Stimulated activated CD8-positive, alpha-beta memory T cell treated with anti-CD3 and anti-CD28 coated beads, Interleukin-7, amount 100 ng/mL, for 48 hours (primary cell): ENCODE results near the gene SYVN1.
A peak's percentile ranks its signal among the peaks of the same experiment; 100 is the strongest.

Experiments used
- DNase-seq, 2 donors: peaks; one replicate each; pipeline ENCODE4 v3.0.0-alpha.2; 2020; ENCODE audit warnings: low read depth in 1 of 2; ENCODE audit errors: extremely low read depth in 1 of 2

Gene SYVN1

DNA sequence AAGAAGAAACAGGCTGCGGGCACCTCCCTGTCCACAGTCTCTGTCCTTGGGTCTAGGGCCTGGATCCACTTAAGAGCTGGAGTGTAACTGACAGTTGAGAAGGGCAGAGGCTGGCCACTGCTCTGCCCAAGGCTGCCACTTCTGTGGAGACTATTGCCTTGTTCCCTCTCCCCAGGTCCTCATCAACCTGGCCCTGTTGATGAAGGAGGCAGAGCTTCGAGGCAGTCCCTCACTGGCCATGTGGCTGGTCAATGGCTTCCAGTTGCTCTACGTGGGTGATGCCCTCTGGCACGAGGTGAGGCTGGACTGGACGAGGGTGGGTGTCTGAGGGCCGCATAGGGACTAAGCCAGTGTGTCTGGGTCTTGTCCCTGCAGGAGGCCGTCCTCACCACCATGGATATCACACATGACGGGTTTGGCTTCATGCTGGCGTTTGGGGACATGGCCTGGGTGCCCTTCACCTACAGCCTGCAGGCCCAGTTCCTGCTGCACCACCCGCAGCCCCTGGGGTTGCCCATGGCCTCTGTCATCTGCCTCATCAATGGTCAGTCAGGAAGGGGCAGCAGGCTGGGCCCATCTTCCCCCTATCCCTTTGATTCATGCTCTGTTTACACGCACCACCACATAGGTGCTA, 19.7 kb downstream of the SYVN1 start:
- no peak for DNase-seq

DNA sequence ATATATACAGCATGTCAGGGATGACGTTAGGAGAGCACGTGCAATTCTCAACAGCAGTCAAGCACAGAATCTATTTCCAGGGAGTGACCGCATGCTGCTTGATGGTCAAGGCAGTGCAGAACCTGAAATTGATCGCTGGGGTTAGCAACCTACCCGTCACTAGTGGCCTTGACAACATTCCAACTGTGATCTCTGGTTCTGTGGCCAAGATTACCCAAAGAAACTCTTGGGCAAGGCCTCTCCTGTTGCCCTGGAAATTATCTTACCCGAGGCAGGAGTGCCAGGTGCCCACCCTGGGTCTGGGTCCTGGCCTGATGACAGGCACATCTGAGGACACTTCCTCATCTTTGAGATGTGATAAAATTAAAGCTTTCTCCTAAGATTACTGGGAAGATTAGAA, 20.5 kb downstream of the SYVN1 start:
- no peak for DNase-seq

DNA sequence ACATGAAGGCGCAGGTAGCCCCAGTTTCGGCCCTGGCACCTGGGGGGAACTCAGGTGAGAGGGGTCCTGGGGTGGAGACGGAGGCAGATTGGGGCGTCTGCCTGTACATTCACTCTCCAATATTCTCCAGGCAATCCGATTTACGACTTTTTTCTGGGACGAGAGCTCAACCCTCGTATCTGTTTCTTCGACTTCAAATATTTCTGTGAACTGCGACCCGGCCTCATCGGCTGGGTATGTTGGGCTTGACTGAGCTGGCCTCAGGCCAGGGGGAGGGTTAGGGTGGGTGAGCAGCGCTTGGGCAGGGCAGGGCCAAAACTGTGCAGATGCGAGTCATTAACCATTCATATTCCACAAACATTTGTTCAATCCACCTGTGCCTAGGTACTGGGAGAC, 21.0 kb downstream of the SYVN1 start:
- no peak for DNase-seq

DNA sequence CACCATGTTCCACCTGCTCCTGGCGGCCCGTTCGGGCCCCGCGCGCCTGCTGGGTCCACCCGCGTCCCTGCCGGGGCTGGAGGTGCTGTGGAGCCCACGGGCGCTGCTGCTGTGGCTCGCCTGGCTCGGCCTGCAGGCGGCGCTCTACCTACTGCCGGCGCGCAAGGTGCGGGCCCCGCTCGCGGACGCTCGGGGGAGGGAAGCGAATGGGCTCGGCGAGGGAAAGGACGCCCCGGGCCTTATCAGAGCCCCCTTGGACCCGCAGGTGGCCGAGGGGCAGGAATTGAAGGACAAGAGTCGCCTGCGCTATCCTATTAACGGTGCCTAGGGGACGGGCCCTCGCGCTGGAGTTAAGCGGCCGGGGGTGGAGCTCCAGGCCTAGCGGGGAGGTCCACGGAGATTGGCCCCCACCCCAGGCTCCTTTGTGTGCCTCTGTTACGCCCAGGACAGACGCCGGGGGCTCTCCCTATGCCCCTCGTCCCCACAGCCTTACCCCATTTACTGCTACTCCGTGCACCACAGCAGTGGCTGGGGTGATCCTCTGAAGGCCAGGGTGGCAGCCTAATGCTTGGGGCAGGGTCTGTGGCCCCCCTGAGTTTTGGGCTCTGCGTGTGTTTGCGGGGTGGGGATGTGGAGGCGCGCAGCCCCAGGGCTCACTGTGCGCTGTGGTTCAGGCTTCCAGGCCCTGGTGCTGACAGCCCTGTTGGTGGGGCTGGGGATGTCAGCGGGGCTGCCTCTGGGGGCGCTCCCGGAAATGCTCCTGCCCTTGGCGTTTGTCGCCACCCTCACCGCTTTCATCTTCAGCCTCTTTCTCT, 21.6 kb downstream of the SYVN1 start:
- DNase-seq: no peak

DNA sequence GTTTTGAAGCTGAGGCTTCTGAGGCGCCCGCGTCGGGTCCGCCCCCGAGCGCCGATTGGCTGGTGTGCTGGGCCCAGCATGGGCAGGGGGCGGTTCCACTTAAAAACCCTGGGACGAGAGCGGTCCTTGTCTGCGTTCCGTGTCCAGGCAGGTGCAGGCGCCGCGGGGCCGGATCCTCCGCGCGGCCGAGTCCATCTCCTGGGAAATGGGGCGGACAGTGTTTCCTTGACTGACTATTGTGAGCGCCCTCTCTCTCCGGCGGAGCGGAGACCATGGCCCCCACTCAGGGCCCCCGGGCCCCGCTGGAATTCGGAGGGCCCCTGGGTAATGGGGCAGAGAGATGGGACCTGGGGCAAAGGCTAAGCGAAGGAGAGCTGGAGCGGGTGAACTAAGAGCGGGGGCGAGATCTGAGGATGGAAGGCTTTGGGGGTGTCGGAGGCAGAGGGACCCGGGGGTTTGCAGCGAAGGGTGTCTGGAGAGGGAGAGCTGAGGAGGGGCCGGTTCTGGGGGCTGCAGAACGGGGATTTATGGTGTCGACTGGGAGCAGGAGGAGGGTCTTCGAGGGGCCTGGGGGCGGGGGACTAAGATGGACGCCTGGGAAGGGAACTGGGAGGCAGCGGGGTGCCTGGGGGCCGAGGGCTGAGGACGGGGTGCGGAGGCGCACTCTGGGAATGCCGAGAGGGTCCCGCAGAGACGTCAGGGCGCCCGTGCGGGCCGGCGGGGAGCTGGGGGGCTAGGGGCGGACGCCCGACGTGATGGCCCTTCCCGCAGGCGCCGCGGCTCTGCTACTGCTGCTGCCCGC, 22.4 kb downstream of the SYVN1 start, which contains the start of gene TM7SF2:
TM7SF2 (plus strand) TSS at position 129 of the 802 bp plus-strand sequence; CDS start at position 273, 144 bp downstream.
- DNase-seq: peak; percentile 87 to 95

DNA sequence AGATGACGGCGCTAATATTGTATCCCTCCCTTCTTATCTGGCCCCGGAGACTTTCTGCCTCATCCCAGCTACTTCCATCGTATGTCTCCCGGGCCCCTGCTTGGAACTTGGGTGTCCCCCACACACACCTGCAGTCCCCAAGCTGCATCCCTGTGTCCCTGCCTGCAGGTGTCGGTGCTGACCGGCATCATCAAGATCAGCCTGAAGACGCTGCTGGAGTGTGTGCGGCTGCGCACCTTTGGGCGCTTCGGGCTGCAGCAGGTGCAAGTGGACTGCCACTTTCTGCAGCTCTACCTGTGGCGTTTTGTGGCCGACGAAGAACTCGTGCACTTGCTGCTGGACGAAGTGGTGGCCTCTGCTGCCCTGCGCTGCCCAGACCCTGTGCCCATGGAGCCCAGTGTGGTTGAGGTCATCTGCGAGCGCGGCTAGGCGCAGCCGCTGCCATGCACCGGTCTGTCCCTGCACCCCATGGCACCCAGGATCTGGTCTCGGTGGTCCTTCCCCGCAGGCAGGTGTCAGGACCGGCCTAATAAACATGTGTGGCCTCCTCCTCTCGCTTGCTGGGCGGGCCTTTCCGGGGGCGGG, 23.1 kb downstream of the SYVN1 start:
- DNase-seq: no peak

DNA sequence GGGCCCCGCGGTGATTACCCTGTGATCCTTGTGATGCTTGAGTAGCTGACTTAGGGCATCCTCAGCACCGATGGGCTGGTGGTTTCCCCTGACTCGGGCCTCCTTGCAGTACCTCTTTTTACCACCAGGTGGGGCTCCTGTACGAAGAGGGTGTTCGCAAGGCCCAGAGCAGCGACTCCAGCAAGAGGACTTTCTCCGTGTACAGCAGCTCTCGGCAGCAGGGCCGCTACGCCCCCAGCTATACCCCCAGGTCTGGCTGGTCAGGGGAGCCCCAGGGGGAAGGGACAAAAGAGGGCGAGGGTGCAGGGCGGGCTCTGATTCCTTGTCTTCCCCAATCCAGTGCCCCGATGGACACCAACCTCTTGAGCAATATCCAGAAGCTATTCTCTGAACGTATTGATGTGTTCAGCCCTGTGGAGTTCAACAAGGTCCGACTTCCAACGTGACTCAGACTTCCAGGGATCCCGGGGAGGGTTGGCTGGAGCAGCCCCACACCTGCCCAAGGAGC, 23.9 kb downstream of the SYVN1 start:
- peak; percentile 78 to 85 for DNase-seq

DNA sequence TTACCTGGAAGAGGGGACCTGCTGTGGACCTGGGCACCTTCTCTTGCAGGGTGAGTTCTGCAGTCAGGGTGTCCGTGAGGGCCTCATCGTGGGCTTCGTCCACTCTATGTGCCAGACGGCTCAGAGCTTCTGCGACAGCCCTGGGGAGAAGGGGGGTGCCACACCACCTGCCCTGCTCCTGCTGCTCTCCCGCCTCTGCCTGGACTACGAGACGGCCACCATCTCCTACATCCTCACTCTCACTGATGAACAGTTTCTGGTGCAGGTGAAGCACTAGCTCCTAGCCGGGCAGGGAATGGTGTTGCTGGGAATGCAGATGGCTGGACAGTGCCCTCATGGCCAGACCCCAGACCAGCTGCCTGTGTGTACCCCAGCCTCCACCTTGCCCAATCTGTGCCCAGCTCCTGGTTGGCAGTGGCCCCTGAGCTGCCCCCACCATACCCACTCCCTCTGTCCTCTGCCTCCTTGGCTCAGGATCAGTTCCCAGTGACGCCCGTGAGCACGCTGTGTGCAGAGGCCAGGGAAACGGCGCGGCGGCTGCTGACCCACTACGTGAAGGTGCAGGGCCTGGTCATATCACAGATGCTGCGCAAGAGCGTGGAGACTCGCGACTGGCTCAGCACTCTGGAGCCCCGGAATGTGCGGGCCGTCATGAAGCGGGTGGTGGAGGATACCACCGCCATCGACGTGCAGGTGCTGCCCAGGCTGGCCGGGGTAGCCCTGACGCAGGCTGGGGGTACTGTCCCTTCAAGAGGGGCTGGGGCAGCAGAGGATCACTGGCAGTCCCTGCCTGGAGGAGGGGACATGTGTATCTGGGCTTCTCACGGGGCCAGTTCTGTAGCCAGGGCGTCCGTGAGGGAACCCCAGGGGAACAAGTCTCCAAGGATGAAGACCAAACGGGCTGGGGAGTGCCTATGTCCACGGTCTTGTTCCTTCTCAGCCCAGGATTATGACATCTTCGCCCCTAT, 24.8 kb downstream of the SYVN1 start:
- DNase-seq: no peak

DNA sequence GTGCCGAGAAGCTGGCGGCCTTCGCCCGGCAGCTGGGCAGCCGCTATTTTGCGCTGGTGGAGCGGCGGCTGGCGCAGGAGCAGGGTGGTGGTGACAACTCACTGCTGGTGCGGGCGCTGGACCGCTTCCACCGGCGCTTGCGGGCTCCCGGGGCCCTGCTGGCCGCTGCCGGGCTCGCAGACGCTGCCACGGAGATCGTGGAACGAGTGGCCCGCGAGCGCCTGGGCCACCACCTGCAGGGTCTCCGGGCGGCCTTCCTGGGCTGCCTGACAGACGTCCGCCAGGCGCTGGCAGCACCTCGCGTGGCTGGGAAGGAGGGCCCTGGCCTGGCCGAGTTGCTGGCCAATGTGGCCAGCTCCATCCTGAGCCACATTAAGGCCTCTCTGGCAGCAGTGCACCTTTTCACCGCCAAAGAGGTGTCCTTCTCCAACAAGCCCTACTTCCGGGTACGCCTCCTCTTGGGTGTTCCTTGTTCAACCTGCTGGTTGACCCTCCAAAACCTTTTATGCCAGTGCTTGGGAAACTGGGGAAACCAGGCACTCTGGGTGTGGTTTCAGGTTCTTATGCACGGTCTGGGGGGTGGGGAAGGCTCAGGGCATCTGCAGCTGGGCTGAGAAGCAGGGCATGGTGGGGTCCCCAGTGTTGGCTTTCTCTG, 25.7 kb downstream of the SYVN1 start:
- DNase-seq: no peak

DNA sequence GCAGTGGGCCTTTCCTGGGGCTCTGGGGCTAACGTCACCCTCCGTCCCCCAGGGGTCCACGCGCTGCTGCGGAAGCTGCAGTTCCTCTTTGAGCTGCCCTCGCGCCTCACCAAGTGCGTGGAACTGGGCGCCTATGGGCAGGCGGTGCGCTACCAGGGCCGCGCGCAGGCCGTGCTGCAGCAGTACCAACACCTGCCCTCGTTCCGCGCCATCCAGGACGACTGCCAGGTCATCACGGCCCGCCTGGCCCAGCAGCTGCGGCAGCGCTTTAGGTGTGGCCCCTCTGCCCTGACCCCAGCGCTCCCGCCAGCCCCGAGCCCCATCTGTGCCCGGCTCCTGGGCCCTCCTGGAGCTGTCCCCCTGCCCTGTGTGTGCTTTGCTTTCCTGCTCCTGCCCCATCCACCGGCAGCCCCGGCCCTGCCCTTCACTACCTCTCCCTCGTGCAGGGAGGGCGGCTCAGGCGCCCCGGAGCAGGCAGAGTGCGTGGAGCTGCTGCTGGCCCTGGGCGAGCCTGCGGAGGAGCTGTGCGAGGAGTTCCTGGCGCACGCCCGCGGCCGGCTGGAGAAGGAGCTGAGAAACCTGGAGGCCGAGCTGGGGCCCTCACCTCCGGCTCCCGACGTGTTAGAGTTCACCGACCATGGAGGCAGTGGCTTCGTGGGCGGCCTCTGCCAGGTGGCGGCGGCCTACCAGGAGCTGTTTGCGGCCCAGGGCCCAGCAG, 26.4 kb downstream of the SYVN1 start:
- no peak for DNase-seq

DNA sequence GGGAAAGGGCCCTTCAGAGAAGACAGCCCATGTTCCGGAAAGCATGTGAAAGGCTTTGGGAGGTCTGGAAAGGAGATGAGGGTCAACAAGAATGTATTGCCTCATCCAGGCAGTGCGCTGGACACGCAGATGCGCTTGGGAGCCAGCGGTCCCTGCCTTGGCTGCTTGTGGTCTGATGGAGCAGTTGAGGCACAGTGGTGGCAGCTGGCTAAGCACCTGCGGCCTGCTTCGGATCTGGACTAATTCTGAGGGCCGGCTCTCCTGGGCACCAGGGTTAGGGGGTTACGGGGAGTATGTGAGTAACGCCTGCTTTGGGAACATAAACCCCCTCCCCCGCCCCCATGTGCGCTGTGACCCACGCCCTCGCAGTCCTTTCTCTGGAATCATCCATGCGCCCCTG, 27.2 kb downstream of the SYVN1 start:
- no peak for DNase-seq

DNA sequence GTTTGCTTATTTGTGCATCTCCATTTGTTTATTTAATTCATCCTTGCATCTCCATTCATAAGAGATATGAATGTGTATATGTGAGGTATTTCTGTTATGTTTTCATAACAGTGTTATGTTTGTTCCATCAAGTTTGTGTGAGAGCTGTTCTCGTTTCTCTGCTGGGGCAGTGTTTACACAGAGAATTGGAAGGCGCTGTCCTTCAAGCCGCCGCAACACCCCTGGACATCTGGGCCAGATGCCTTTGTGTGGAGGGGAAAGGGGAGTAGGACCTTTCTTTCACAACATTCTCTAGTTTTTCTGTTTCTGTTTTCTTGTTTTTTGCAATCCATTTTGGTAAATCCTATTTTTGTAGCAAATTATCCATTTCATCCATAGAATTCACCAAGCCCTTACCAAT, 29.7 kb downstream of the SYVN1 start:
- no peak for DNase-seq

DNA sequence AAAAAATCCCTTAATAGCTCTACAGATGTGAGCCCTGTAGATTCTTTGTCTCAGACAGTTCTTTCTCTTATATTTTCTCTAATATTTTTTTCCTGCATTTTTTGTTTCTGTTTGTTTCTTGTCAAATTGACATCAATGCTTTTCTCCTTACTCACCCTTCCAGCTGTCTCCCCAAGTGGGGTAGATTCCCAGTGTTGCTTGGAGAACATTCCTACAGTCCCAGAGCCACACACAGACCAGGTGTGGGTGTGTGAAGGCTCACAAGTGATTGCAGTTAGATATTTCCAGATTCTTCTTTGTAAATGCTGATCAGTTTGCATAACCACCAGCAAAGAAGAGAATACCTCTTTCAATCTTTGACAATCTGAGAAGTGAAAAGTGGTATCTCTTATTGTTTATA, 30.8 kb downstream of the SYVN1 start:
- no peak for DNase-seq

DNA sequence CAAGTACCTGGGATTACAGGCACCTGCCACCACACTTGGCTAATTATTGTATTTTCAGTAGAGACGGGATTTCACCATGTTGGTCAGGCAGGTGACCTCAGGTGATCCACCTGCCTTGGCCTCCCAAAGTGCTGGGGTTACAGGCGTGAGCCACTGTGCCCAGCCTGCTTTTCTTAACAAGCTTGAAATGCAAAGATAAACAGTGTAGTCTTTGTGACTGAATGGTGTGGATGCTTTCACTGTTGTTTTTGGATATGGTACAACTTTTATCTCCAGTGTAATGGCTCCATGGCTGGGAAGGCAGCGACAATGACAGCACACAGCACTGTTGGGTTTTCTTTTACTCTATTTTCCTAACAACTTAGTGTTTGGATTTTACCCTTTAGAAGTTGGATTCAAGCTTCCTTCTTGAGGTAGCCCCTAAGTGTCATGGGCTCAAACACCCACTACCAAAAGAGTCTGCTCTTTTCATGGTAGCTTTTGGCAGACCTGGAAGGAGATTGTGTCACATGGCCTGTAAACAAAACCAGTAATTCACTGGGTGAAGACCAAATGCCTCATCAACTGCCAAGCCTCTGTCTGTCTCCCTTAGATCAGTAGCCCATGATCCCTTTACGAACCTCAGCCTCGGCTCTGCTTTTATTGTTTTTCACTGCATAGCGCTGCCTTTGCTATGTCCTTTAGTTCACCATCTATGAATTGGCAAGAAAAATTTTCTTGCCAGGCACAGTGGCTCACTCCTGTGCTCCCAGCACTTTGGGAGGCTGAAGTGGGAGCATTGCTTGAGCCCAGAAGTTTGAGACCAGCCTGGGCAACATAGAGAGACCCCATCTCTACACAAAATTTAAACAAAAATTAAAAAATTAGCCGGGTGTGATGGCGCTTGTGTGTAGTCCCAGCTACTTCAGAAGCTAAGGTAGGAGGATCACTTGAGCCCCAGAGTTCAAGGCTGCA, 31.9 kb downstream of the SYVN1 start:
- no peak for DNase-seq

DNA sequence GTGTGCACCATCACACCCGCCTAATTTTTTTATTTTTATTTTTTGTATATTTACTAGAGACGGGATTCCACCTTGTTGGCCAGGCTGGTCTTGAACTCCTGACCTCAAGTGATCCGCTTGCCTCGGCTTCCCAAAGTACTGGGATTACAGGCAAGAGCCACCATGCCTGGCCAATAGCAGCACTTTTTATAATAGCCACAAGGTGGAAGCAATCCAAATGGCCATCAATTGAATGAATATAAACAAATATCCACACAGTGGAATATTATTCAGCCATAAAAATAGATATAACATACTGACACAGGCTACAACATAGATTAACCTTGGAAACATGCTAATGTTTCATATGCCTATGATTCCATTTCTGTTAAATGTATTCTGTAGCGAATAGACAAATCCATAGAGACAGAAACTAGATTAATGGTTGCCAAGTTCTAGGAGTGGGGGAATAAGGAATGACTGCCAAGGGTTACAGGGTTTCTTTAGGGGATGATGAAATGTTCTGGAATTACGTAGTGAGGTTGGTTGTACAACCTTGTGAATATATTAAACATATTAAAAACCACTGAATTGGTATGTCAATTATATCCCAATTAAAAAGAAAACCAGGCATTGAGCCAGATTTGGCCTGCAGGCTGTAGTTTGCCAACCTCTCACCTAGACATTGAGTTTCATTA, 33.5 kb downstream of the SYVN1 start:
- no peak for DNase-seq

DNA sequence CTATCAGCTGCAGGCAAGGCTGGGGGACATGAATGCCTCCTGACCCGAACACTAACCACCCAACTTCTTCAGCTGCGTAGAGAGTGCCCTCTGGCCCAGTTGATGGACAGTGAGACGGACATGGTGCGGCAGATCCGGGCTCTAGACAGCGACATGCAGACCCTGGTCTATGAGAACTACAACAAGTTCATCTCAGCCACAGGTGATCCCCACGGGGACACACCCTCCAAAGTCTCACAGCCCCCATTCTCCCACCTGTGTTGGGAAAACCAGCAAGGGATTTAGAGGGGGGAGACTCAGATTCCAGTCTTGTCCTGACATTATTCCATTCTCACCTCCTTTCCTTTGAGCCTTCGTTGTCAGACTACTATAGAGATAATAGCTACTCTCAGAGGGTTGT, 37.4 kb downstream of the SYVN1 start:
- DNase-seq: no peak
